Measurements from ENCODE around the gene TPST1.

- TF ChIP-seq CTCF (IDR thresholded peaks at IDR 0.05 in 4 of 5, conservative IDR thresholded peaks at IDR 0.05 in 1 of 5) = no peak
- no peak for TF ChIP-seq POLR2A (IDR thresholded peaks at IDR 0.05)
Observed at GRCh38 chr7:66261941-66262340, 56.8 kb downstream of the TPST1 start.
